K562 (cell line): ENCODE measurements around the gene TALDO1. TPM values are rescaled to one million over a fixed set of nuclear protein-coding genes. Genes with fewer than 3 reads are reported as not detected.

ENCODE experiments used
- ATF7 ChIP-seq: fragments of 450-650 bp; IDR thresholded peaks from 2 replicates; pipeline ENCODE4 v1.7.1; 2014; ENCODE audit warnings: mild to moderate bottlenecking, moderate library complexity
- CXXC5 ChIP-seq: fragments of 250-450 bp; sonication (Bioruptor Pico); IDR thresholded peaks from 2 replicates; pipeline ENCODE4 v1.8.0; 2022; ENCODE audit warnings: inconsistent platforms, mild to moderate bottlenecking, moderate library complexity
- DNMT1 ChIP-seq: fragments of 450-650 bp; IDR thresholded peaks from 2 replicates; pipeline ENCODE4 v1.6.1; 2016; ENCODE audit warnings: antibody characterized with exemption, mild to moderate bottlenecking
- EGR1 ChIP-seq: fragments of 450-650 bp; conservative IDR thresholded peaks from 2 replicates; pipeline ENCODE4 v1.6.1; 2017; ENCODE audit warnings: mild to moderate bottlenecking
- FOXO4 ChIP-seq: fragments of 450-650 bp; formaldehyde crosslinking; IDR thresholded peaks from 2 replicates; pipeline ENCODE4 v1.4.0; 2020; ENCODE audit warnings: mild to moderate bottlenecking, moderate library complexity
- HDAC1 ChIP-seq, 2 experiments: fragments of 450-650 bp; IDR thresholded peaks; 2 replicates each; pipeline ENCODE4 v1.6.1; 2016 to 2017; ENCODE audit warnings: inconsistent platforms in 1 of 2, mild to moderate bottlenecking in 1 of 2, moderate library complexity in 1 of 2
- HNRNPLL ChIP-seq: fragments of 200-400 bp; formaldehyde crosslinking; IDR thresholded peaks from 2 replicates; pipeline ENCODE4 v1.6.1; 2017; ENCODE audit warnings: low read length, low read depth, mild to moderate bottlenecking; ENCODE audit not compliant: poor library complexity, severe bottlenecking
- LARP7 ChIP-seq: fragments of 450-650 bp; IDR thresholded peaks from 2 replicates; pipeline ENCODE4 v1.6.1; 2016
- MAZ ChIP-seq, 2 experiments: fragments of 450-650 bp in 1 of 2; sonication (generic) in 1 of 2; formaldehyde crosslinking; IDR thresholded peaks in 1 of 2; conservative IDR thresholded peaks in 1 of 2; 2 replicates each; pipeline versions ENCODE4 v1.4.0 to v1.5.0; 2020; ENCODE audit warnings: mild to moderate bottlenecking in 1 of 2, missing genetic modification reagents in 1 of 2
- NONO ChIP-seq, 2 experiments: fragments of 200-400 bp in 1 of 2; fragments of 450-650 bp in 1 of 2; formaldehyde crosslinking in 1 of 2; IDR thresholded peaks; 2 replicates each; pipeline ENCODE4 v1.6.1; 2017; ENCODE audit warnings: low read depth in 2 of 2, mild to moderate bottlenecking in 2 of 2, moderate library complexity in 2 of 2, low read length in 1 of 2
- PYGO2 ChIP-seq: fragments of 450-650 bp; IDR thresholded peaks from 2 replicates; pipeline ENCODE4 v1.6.1; 2016; ENCODE audit warnings: mild to moderate bottlenecking, missing genetic modification characterization, moderate library complexity, missing compliant biosample characterization
- RBFOX2 ChIP-seq: fragments of 200-400 bp; formaldehyde crosslinking; IDR thresholded peaks from 2 replicates; pipeline ENCODE4 v1.6.1; 2017; ENCODE audit warnings: low read depth, mild to moderate bottlenecking, low read length, moderate library complexity
- SAFB ChIP-seq: fragments of 200-400 bp; formaldehyde crosslinking; IDR thresholded peaks from 2 replicates; pipeline ENCODE4 v1.6.1; 2017; ENCODE audit warnings: low read depth, low read length, borderline replicate concordance
- SMAD4 ChIP-seq: fragments of 250-450 bp; sonication (Bioruptor Pico); conservative IDR thresholded peaks from 2 replicates; pipeline ENCODE4 v1.8.0; 2021; ENCODE audit warnings: inconsistent platforms, mild to moderate bottlenecking, moderate library complexity
- SP2 ChIP-seq: IDR thresholded peaks from 2 replicates; pipeline ENCODE4 v1.6.1; 2011; ENCODE audit warnings: mild to moderate bottlenecking, low read depth, low read length, moderate library complexity; ENCODE audit not compliant: poor library complexity, severe bottlenecking; ENCODE audit errors: extremely low read depth
- ZFP30 ChIP-seq: fragments of 250-450 bp; sonication (Bioruptor Pico); IDR thresholded peaks from 2 replicates; pipeline ENCODE4 v1.8.0; 2022; ENCODE audit warnings: moderate library complexity, mild to moderate bottlenecking, inconsistent platforms, borderline replicate concordance
- ZFP91 ChIP-seq: sonication (generic); formaldehyde crosslinking; IDR thresholded peaks from 2 replicates; pipeline ENCODE4 v1.8.0; 2022; ENCODE audit warnings: mild to moderate bottlenecking, missing genetic modification reagents
- ZNF263 ChIP-seq: sonication (generic); formaldehyde crosslinking; IDR thresholded peaks from 2 replicates; pipeline ENCODE4 v1.8.0; 2022; ENCODE audit warnings: mild to moderate bottlenecking, missing genetic modification reagents, borderline replicate concordance
- ZNF740 ChIP-seq, 3 experiments: fragments of 200-800 bp in 1 of 3; sonication (Bioruptor generic) in 1 of 3; sonication (generic) in 1 of 3; formaldehyde crosslinking in 1 of 3; IDR thresholded peaks; 2 replicates each; pipeline versions ENCODE4 v1.6.1 to v1.8.0; 2016 to 2022; ENCODE audit warnings: mild to moderate bottlenecking in 2 of 3, missing compliant biosample characterization in 2 of 3, missing genetic modification characterization in 2 of 3, missing genetic modification reagents in 1 of 3
- ZNF766 ChIP-seq: fragments of 200-800 bp; sonication (Bioruptor generic); conservative IDR thresholded peaks from 2 replicates; pipeline ENCODE4 v1.6.1; 2016; ENCODE audit warnings: missing genetic modification characterization, missing compliant biosample characterization
- polyA plus RNA-seq, 8 experiments: library from polyadenylated mRNA; depleted of rRNA in 4 of 8; stranded (reverse) in 5 of 8; unstranded in 3 of 8; fragments of >200 nt; fragmentation: Nextera tagmentation in 2 of 8; fragmentation: Illumina TruSeq in 1 of 8; extraction: Ambion mirVana in 2 of 8; extraction: Trizol in 1 of 8; gene quantifications; 2 replicates each; pipeline versions ENCODE4 v1.2.1 to v1.2.3, GENCODE V29; 2011 to 2014; ENCODE audit warnings: inconsistent platforms in 1 of 8, missing spikeins in 1 of 8
- total RNA-seq, 7 experiments: library from RNA; depleted of rRNA in 6 of 7; stranded (reverse); fragments of >200 nt in 6 of 7; fragmentation: Illumina TruSeq in 2 of 7; extraction: Trizol in 2 of 7; gene quantifications; 2 replicates each; pipeline versions ENCODE4 v1.2.1 to v1.2.3, GENCODE V29; 2011 to 2021; ENCODE audit warnings: low replicate concordance in 1 of 7

The TALDO1 gene
- total and polyA plus RNA-seq, 9 of the 15 experiments (the other 6 are each of a cell fraction or from before 2014, with no cell fraction given): 260 to 541 (median 441) TPM

DNA sequence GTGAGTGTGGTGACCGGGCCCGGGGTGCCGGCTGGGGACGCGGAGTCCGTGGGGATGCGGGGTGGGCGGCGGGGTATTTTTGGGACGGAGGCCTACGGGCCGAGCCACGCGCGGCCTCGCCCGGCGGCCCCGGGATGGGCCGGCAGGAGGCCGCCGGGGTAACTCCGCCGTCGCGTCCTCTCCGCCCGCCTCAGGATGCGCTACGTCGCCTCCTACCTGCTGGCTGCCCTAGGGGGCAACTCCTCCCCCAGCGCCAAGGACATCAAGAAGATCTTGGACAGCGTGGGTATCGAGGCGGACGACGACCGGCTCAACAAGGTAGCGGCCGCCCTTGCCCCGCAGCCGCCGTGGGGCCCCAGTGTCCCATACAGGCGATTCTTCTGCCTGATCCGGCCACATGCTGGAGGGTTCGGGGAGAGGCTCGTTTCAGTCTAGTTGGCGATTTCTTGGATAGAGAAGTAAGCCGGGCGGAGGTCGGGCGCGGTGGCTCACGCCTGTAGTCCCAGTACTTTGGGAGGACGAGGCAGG, 62.8 kb downstream of the TALDO1 start (continued):
- no peak for TF ChIP-seq ZNF740 (CRISPR knock-in tag; IDR thresholded peaks at IDR 0.05)
- 0 out of 4 replicates have a peak, but pooled peaks of 1 of the 2 experiments have one; percentile 7 for TF ChIP-seq ZNF740 (tag; IDR thresholded peaks at IDR 0.05)
- no peak for TF ChIP-seq PYGO2
- TF ChIP-seq HDAC1 (IDR thresholded peaks at IDR 0.05): 0 out of 4 replicates have a peak, but pooled peaks of 1 of the 2 experiments have one; percentile 33
- TF ChIP-seq RBFOX2: peak; percentile 88
- no peak for TF ChIP-seq FOXO4 (CRISPR knock-in tag)
- no peak for TF ChIP-seq MAZ (CRISPR knock-in tag; conservative IDR thresholded peaks at IDR 0.05 in 1 of 2, IDR thresholded peaks at IDR 0.05 in 1 of 2)
- TF ChIP-seq ZNF263 (CRISPR knock-in tag): no peak
- TF ChIP-seq LARP7: no peak
- no peak for TF ChIP-seq ZFP91 (CRISPR knock-in tag)
- no peak for TF ChIP-seq ATF7
- no peak; the same call in 1 of the 2 replicates for TF ChIP-seq CXXC5 (CRISPR knock-in tag)
- peak; percentile 9 for TF ChIP-seq HNRNPLL
- TF ChIP-seq SAFB: 0 out of 2 replicates have a peak, but pooled peaks have one; percentile 65
- no peak for TF ChIP-seq SP2
- TF ChIP-seq ZFP30: no peak
- peak; percentile 63; the same call in 1 of the 2 replicates for TF ChIP-seq SMAD4 (CRISPR knock-in tag)
- TF ChIP-seq DNMT1: no peak
- TF ChIP-seq EGR1: no peak
- peak; percentile 72 to 77; a peak in 3 of 4 replicates for TF ChIP-seq NONO (IDR thresholded peaks at IDR 0.05; ENCODE audit: low read depth in 2 of 2, low read length in 1 of 2)
- peak; percentile 9; the same call in 1 of the 2 replicates for TF ChIP-seq ZNF766 (CRISPR knock-in tag)
